DND-41 (cell line): ENCODE data around the gene IL21R.

ENCODE experiments used
- EZH2 ChIP-seq: IDR thresholded peaks from 3 replicates; pipeline ENCODE4 v1.6.1; 2012; ENCODE audit warnings: borderline replicate concordance, low read depth, mild to moderate bottlenecking, moderate library complexity, low read length, inconsistent platforms; ENCODE audit not compliant: severe bottlenecking
- TF ChIP-seq, protein P1 (sequence below): IDR thresholded peaks from 2 replicates; pipeline ENCODE4 v1.5.1; 2012; ENCODE audit warnings: borderline replicate concordance, low read length, moderate library complexity, mild to moderate bottlenecking; ENCODE audit not compliant: poor library complexity, severe bottlenecking; ENCODE audit errors: extremely low read depth

DNA sequence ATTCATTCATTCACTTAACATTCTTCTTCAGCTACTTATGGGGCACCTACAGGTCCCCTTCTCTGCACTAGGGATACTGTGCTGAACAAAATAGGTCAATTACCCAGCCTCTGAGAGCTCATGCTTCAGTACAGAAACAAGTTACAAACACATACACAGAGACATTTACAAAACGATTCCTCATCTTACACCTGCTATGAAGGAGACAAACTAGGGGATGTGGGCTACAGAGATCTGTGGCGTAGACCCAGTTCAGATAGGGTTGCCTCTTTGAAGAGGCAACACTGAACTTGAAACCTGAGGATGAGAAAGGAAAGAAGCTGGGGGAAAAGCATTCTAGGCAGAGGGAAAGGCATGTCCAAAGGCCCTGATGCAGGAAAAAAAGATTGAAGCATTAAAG lies 5.2 kb downstream of the IL21R start:
- TF ChIP-seq, protein P1, sequence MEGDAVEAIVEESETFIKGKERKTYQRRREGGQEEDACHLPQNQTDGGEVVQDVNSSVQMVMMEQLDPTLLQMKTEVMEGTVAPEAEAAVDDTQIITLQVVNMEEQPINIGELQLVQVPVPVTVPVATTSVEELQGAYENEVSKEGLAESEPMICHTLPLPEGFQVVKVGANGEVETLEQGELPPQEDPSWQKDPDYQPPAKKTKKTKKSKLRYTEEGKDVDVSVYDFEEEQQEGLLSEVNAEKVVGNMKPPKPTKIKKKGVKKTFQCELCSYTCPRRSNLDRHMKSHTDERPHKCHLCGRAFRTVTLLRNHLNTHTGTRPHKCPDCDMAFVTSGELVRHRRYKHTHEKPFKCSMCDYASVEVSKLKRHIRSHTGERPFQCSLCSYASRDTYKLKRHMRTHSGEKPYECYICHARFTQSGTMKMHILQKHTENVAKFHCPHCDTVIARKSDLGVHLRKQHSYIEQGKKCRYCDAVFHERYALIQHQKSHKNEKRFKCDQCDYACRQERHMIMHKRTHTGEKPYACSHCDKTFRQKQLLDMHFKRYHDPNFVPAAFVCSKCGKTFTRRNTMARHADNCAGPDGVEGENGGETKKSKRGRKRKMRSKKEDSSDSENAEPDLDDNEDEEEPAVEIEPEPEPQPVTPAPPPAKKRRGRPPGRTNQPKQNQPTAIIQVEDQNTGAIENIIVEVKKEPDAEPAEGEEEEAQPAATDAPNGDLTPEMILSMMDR, result no peak
- no peak for TF ChIP-seq EZH2
